GM23338 (cell line): Measurements from ENCODE around the gene PPCS. TPM values are rescaled to one million over a fixed set of nuclear protein-coding genes. Genes with fewer than 3 reads are reported as not detected.
A peak's percentile ranks its signal among the peaks of the same experiment; 100 is the strongest.

Experiments
- ATAC-seq: fragments of 200-7000 bp; cut with Tn5 transposase; 3 replicates; pipeline ENCODE4 v1.9.1; 2020
- DNase-seq: peaks from one replicate; pipeline ENCODE4 v3.0.0-alpha.2; 2015; ENCODE audit warnings: low spot score
- H2AFZ ChIP-seq: fragments of 200-600 bp; sonication (generic); 2 replicates; pipeline ENCODE4 v1.8.0; 2016; ENCODE audit warnings: antibody characterized with exemption, mild to moderate bottlenecking, moderate library complexity
- H3F3A ChIP-seq: fragments of 200-600 bp; sonication (generic); replicated peaks from 2 replicates; pipeline ENCODE4 v1.8.0; 2017; ENCODE audit warnings: antibody characterized with exemption, mixed run types, low read depth
- H3K27ac ChIP-seq: fragments of 200-600 bp; sonication (generic); 2 replicates; pipeline ENCODE4 v1.6.1; 2016; ENCODE audit warnings: low read depth
- H3K27me3 ChIP-seq: fragments of 200-600 bp; sonication (generic); 2 replicates; pipeline ENCODE4 v1.8.0; 2016; ENCODE audit warnings: mild to moderate bottlenecking, mixed run types, moderate library complexity; ENCODE audit not compliant: insufficient read depth
- H3K36me3 ChIP-seq: fragments of 200-600 bp; sonication (generic); 2 replicates; pipeline ENCODE4 v1.8.0; 2016; ENCODE audit warnings: mild to moderate bottlenecking; ENCODE audit not compliant: insufficient read depth
- H3K4me1 ChIP-seq: fragments of 200-600 bp; sonication (generic); 2 replicates; pipeline ENCODE4 v1.8.0; 2016; ENCODE audit warnings: mild to moderate bottlenecking, moderate library complexity; ENCODE audit not compliant: insufficient read depth
- H3K4me2 ChIP-seq: fragments of 200-600 bp; sonication (generic); 2 replicates; pipeline ENCODE4 v1.7.1; 2017; ENCODE audit warnings: mixed run types
- H3K4me3 ChIP-seq: fragments of 200-600 bp; sonication (generic); 2 replicates; pipeline ENCODE4 v1.6.1; 2016; ENCODE audit warnings: mixed run types
- H3K79me2 ChIP-seq: fragments of 200-600 bp; sonication (generic); replicated peaks from 2 replicates; pipeline ENCODE4 v1.8.0; 2017; ENCODE audit warnings: mild to moderate bottlenecking; ENCODE audit not compliant: insufficient read depth
- H3K9me2 ChIP-seq: fragments of 200-600 bp; sonication (generic); 2 replicates; pipeline ENCODE4 v1.8.0; 2017; ENCODE audit not compliant: insufficient read depth
- H4K20me1 ChIP-seq: fragments of 200-600 bp; sonication (generic); replicated peaks from 2 replicates; pipeline ENCODE4 v1.8.0; 2017; ENCODE audit warnings: mild to moderate bottlenecking; ENCODE audit not compliant: insufficient read depth
- H3K27ac Mint-ChIP-seq: 2 replicates; pipeline ENCODE4 v1.8.0; 2020; ENCODE audit warnings: inconsistent platforms, mild to moderate bottlenecking, moderate library complexity, mixed read lengths
- H3K27me3 Mint-ChIP-seq: 3 replicates; pipeline ENCODE4 v1.8.0; 2022; ENCODE audit warnings: low read depth, mild to moderate bottlenecking, moderate library complexity, mixed read lengths, inconsistent platforms; ENCODE audit not compliant: insufficient read depth, poor library complexity
- H3K36me3 Mint-ChIP-seq: 3 replicates; pipeline ENCODE4 v1.8.0; 2021; ENCODE audit warnings: low read depth, mild to moderate bottlenecking, inconsistent platforms, moderate library complexity, mixed read lengths
- H3K4me1 Mint-ChIP-seq: 3 replicates; pipeline ENCODE4 v1.8.0; 2020; ENCODE audit warnings: mild to moderate bottlenecking, inconsistent platforms, mixed read lengths
- H3K4me3 Mint-ChIP-seq: 3 replicates; pipeline ENCODE4 v1.8.0; 2021; ENCODE audit warnings: moderate library complexity, mild to moderate bottlenecking, inconsistent platforms, mixed read lengths
- H3K9me3 Mint-ChIP-seq: 3 replicates; pipeline ENCODE4 v1.8.0; 2020; ENCODE audit warnings: moderate library complexity, mild to moderate bottlenecking, inconsistent platforms, mixed read lengths
- CREB1 ChIP-seq: fragments of 250-450 bp; sonication (Bioruptor Pico); IDR thresholded peaks from 2 replicates; pipeline ENCODE4 v1.5.0; 2020; ENCODE audit warnings: low read depth, mild to moderate bottlenecking, moderate library complexity
- EZH2 ChIP-seq: fragments of 200-600 bp; sonication (generic); IDR thresholded peaks from one replicate; pipeline ENCODE4 v1.8.0; 2017; ENCODE audit warnings: antibody characterized with exemption, mild to moderate bottlenecking, low read depth; ENCODE audit not compliant: unreplicated experiment
- EZH2phosphoT487 ChIP-seq: fragments of 200-600 bp; sonication (generic); IDR thresholded peaks from one replicate; pipeline ENCODE4 v1.8.1; 2018; ENCODE audit warnings: antibody characterized with exemption; ENCODE audit not compliant: unreplicated experiment
- JUNB ChIP-seq: IDR thresholded peaks from one replicate; pipeline ENCODE4 v1.6.1; 2016; ENCODE audit warnings: antibody characterized with exemption; ENCODE audit not compliant: unreplicated experiment
- NANOG ChIP-seq: IDR thresholded peaks from 2 replicates; pipeline ENCODE4 v1.6.1; 2016; ENCODE audit warnings: antibody characterized with exemption, borderline replicate concordance
- POLR2AphosphoS5 ChIP-seq: IDR thresholded peaks from 2 replicates; pipeline ENCODE4 v1.6.1; 2016; ENCODE audit warnings: antibody characterized with exemption, low read depth
- STAT1 ChIP-seq: IDR thresholded peaks from one replicate; pipeline ENCODE4 v1.6.1; 2016; ENCODE audit warnings: antibody characterized with exemption; ENCODE audit not compliant: unreplicated experiment
- ZNF114 ChIP-seq: fragments of 250-450 bp; sonication (Bioruptor Pico); IDR thresholded peaks from 2 replicates; pipeline ENCODE4 v1.5.0; 2020; ENCODE audit warnings: mild to moderate bottlenecking, moderate library complexity
- ZNF331 ChIP-seq: fragments of 250-450 bp; sonication (Bioruptor Pico); IDR thresholded peaks from 2 replicates; pipeline ENCODE4 v1.5.0; 2020; ENCODE audit warnings: low read depth, mild to moderate bottlenecking, moderate library complexity
- polyA plus RNA-seq: library from polyadenylated mRNA; unstranded; fragments of >200 nt; fragmentation: Nextera tagmentation; extraction: Ambion mirVana; gene quantifications from 2 replicates; pipeline ENCODE4 v1.2.1, GENCODE V29; 2016
- total RNA-seq: library from RNA; depleted of rRNA; stranded (reverse); fragments of >200 nt; shearing (Covaris generic); gene quantifications from 2 replicates; pipeline ENCODE4 v1.2.3, GENCODE V29; 2014
- TF ChIP-seq, protein P1 (sequence below): IDR thresholded peaks from 2 replicates; pipeline ENCODE4 v1.6.1; 2016; ENCODE audit warnings: antibody characterized with exemption
- TF ChIP-seq, protein P2 (sequence below), 2 experiments: fragments of 200-600 bp in 1 of 2; sonication (generic) in 1 of 2; conservative IDR thresholded peaks; 2 replicates each; pipeline versions ENCODE4 v1.5.1 to v1.6.1; 2016 to 2017; ENCODE audit warnings: antibody characterized with exemption in 2 of 2, low read depth in 2 of 2, mild to moderate bottlenecking in 2 of 2, moderate library complexity in 1 of 2
- TF ChIP-seq, protein P3 (sequence below): IDR thresholded peaks from one replicate; pipeline ENCODE4 v1.6.1; 2018; ENCODE audit warnings: antibody characterized with exemption; ENCODE audit not compliant: unreplicated experiment
- TF ChIP-seq, protein P4 (sequence below): fragments of 250-450 bp; sonication (Bioruptor Pico); IDR thresholded peaks from 2 replicates; pipeline ENCODE4 v1.5.0; 2020; ENCODE audit warnings: mild to moderate bottlenecking, moderate library complexity

PPCS gene
- total and polyA plus RNA-seq, 2 experiments from 2014 or later: 35.6 to 47.6 TPM

DNA sequence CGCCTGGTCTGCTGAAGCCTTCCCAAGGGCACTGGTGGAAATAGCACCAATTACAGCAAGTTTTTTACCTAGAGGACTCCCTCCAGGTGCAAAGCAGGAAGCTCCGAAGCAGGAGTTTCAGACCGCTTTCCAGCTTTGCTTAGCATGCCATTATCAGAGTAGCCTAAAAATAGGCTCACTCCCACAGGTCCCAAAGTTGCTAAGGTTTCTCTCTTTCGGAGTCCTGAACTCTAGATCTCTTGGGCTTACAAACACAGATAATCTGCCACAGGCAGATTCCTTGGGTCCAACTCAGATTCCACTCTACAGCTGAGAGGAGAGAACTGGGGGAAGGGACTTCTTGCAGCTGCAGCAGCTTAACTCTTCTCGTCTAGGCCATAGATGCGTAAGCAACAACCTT, 23.0 kb upstream of the PPCS start:
- Histone ChIP-seq H3K4me3 (no peak overlapping the region), H3K4me1 (no peaks in the 10 kb centered on the region), H3K36me3 (no peaks in the 10 kb centered on the region), H2AFZ (peak overlapping the region; percentile 70; the same call in 1 of the 2 replicates), H3F3A (no peaks in the 10 kb centered on the region), H4K20me1 (no peaks in the 10 kb centered on the region), H3K27me3 (no peaks in the 10 kb centered on the region), H3K9me2 (no peaks in the 10 kb centered on the region), H3K4me2 (no peak overlapping the region), H3K79me2 (no peaks in the 10 kb centered on the region), H3K27ac (no peak overlapping the region)
- Mint-ChIP-seq H3K27ac (no peak overlapping the region), H3K4me3 (no peak overlapping the region), H3K9me3 (no peaks in the 10 kb centered on the region; the same call in 2 of the 3 replicates), H3K36me3 (no peaks in the 10 kb centered on the region), H3K27me3 (no peaks in the 10 kb centered on the region), H3K4me1 (peaks cover 11% of the 10 kb centered on the region; the same call in 2 of the 3 replicates)
- peak; percentile 21 for DNase-seq
- TF ChIP-seq ZNF114 (CRISPR knock-in tag) (no peak), NANOG (no peak), ZNF331 (CRISPR knock-in tag) (no peak), EZH2 (no peak), CREB1 (CRISPR knock-in tag) (no peak), EZH2phosphoT487 (no peak), JUNB (no peak), POLR2AphosphoS5 (no peak), STAT1 (no peak)
- TF ChIP-seq, protein P1, sequence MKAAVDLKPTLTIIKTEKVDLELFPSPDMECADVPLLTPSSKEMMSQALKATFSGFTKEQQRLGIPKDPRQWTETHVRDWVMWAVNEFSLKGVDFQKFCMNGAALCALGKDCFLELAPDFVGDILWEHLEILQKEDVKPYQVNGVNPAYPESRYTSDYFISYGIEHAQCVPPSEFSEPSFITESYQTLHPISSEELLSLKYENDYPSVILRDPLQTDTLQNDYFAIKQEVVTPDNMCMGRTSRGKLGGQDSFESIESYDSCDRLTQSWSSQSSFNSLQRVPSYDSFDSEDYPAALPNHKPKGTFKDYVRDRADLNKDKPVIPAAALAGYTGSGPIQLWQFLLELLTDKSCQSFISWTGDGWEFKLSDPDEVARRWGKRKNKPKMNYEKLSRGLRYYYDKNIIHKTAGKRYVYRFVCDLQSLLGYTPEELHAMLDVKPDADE: no peak
- TF ChIP-seq, protein P2, sequence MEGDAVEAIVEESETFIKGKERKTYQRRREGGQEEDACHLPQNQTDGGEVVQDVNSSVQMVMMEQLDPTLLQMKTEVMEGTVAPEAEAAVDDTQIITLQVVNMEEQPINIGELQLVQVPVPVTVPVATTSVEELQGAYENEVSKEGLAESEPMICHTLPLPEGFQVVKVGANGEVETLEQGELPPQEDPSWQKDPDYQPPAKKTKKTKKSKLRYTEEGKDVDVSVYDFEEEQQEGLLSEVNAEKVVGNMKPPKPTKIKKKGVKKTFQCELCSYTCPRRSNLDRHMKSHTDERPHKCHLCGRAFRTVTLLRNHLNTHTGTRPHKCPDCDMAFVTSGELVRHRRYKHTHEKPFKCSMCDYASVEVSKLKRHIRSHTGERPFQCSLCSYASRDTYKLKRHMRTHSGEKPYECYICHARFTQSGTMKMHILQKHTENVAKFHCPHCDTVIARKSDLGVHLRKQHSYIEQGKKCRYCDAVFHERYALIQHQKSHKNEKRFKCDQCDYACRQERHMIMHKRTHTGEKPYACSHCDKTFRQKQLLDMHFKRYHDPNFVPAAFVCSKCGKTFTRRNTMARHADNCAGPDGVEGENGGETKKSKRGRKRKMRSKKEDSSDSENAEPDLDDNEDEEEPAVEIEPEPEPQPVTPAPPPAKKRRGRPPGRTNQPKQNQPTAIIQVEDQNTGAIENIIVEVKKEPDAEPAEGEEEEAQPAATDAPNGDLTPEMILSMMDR (conservative IDR thresholded peaks at IDR 0.05; ENCODE audit: low read depth in 2 of 2): no peak
- TF ChIP-seq, protein P3, sequence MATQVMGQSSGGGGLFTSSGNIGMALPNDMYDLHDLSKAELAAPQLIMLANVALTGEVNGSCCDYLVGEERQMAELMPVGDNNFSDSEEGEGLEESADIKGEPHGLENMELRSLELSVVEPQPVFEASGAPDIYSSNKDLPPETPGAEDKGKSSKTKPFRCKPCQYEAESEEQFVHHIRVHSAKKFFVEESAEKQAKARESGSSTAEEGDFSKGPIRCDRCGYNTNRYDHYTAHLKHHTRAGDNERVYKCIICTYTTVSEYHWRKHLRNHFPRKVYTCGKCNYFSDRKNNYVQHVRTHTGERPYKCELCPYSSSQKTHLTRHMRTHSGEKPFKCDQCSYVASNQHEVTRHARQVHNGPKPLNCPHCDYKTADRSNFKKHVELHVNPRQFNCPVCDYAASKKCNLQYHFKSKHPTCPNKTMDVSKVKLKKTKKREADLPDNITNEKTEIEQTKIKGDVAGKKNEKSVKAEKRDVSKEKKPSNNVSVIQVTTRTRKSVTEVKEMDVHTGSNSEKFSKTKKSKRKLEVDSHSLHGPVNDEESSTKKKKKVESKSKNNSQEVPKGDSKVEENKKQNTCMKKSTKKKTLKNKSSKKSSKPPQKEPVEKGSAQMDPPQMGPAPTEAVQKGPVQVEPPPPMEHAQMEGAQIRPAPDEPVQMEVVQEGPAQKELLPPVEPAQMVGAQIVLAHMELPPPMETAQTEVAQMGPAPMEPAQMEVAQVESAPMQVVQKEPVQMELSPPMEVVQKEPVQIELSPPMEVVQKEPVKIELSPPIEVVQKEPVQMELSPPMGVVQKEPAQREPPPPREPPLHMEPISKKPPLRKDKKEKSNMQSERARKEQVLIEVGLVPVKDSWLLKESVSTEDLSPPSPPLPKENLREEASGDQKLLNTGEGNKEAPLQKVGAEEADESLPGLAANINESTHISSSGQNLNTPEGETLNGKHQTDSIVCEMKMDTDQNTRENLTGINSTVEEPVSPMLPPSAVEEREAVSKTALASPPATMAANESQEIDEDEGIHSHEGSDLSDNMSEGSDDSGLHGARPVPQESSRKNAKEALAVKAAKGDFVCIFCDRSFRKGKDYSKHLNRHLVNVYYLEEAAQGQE: no peak
- TF ChIP-seq, protein P4, sequence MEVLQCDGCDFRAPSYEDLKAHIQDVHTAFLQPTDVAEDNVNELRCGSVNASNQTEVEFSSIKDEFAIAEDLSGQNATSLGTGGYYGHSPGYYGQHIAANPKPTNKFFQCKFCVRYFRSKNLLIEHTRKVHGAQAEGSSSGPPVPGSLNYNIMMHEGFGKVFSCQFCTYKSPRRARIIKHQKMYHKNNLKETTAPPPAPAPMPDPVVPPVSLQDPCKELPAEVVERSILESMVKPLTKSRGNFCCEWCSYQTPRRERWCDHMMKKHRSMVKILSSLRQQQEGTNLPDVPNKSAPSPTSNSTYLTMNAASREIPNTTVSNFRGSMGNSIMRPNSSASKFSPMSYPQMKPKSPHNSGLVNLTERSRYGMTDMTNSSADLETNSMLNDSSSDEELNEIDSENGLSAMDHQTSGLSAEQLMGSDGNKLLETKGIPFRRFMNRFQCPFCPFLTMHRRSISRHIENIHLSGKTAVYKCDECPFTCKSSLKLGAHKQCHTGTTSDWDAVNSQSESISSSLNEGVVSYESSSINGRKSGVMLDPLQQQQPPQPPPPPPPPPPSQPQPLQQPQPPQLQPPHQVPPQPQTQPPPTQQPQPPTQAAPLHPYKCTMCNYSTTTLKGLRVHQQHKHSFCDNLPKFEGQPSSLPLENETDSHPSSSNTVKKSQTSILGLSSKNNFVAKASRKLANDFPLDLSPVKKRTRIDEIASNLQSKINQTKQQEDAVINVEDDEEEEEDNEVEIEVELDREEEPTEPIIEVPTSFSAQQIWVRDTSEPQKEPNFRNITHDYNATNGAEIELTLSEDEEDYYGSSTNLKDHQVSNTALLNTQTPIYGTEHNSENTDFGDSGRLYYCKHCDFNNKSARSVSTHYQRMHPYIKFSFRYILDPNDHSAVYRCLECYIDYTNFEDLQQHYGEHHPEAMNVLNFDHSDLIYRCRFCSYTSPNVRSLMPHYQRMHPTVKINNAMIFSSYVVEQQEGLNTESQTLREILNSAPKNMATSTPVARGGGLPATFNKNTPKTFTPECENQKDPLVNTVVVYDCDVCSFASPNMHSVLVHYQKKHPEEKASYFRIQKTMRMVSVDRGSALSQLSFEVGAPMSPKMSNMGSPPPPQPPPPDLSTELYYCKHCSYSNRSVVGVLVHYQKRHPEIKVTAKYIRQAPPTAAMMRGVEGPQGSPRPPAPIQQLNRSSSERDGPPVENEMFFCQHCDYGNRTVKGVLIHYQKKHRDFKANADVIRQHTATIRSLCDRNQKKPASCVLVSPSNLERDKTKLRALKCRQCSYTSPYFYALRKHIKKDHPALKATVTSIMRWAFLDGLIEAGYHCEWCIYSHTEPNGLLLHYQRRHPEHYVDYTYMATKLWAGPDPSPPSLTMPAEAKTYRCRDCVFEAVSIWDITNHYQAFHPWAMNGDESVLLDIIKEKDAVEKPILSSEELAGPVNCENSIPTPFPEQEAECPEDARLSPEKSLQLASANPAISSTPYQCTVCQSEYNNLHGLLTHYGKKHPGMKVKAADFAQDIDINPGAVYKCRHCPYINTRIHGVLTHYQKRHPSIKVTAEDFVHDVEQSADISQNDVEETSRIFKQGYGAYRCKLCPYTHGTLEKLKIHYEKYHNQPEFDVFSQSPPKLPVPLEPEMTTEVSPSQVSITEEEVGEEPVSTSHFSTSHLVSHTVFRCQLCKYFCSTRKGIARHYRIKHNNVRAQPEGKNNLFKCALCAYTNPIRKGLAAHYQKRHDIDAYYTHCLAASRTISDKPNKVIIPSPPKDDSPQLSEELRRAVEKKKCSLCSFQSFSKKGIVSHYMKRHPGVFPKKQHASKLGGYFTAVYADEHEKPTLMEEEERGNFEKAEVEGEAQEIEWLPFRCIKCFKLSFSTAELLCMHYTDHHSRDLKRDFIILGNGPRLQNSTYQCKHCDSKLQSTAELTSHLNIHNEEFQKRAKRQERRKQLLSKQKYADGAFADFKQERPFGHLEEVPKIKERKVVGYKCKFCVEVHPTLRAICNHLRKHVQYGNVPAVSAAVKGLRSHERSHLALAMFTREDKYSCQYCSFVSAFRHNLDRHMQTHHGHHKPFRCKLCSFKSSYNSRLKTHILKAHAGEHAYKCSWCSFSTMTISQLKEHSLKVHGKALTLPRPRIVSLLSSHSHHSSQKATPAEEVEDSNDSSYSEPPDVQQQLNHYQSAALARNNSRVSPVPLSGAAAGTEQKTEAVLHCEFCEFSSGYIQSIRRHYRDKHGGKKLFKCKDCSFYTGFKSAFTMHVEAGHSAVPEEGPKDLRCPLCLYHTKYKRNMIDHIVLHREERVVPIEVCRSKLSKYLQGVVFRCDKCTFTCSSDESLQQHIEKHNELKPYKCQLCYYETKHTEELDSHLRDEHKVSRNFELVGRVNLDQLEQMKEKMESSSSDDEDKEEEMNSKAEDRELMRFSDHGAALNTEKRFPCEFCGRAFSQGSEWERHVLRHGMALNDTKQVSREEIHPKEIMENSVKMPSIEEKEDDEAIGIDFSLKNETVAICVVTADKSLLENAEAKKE (CRISPR knock-in tag): no peak
- no peak for ATAC-seq
